IPS DF 4.7 (cell line): Measurements from ENCODE around the gene SYNPO.

Experiments
- DNase-seq: peaks from one replicate; pipeline ENCODE4 v3.0.0-alpha.2; 2013; ENCODE audit warnings: low spot score; ENCODE audit errors: extremely low read depth

SYNPO gene, protein sequence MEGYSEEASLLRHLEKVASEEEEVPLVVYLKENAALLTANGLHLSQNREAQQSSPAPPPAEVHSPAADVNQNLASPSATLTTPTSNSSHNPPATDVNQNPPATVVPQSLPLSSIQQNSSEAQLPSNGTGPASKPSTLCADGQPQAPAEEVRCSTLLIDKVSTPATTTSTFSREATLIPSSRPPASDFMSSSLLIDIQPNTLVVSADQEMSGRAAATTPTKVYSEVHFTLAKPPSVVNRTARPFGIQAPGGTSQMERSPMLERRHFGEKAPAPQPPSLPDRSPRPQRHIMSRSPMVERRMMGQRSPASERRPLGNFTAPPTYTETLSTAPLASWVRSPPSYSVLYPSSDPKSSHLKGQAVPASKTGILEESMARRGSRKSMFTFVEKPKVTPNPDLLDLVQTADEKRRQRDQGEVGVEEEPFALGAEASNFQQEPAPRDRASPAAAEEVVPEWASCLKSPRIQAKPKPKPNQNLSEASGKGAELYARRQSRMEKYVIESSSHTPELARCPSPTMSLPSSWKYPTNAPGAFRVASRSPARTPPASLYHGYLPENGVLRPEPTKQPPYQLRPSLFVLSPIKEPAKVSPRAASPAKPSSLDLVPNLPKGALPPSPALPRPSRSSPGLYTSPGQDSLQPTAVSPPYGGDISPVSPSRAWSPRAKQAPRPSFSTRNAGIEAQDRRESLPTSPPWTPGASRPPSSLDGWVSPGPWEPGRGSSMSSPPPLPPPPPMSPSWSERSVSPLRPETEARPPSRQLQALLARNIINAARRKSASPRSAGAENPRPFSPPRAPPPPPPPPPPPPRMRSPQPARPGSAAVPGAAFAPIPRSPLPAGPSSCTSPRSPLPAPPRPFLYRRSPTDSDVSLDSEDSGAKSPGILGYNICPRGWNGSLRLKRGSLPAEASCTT

DNA sequence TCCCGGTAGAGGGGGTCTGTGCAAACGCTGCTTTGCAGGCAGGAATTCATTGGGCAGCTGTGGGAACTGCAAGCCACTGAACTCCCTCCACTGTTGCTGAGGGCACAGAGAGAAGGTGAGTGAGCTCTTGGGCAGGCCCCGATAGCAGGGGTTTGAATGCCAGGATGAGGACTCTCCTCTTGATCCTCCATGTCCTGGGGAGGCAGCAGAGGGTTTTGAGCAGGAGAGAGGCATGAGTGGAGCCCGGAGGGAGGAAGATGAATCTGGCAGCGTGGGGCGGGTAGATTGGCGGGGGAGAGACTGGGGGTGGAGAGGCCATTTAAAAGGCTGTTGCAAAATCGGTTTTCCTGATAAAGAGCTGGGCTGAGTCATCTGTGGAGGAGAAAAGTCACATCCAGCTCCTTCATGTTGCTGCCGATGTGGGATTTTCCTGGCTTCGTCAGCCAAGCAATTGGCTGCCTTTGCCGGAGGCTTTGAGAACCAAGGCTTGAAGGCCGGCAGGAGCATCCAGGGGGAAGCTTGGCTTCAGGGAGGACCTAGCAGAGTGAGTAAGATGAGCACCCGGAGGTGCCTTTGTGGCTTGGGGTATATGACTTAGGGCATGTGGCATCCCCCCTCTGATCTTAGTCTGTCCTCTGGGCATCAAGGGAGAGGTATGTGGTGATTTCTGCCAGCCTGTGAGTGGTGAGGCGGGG lies at the start of gene SYNPO:
Gene SYNPO (plus strand): TSS at position 350 of the 695 bp plus-strand sequence. CDS start 7,616 bp downstream, outside the sequence.
- DNase-seq: no peak

DNA sequence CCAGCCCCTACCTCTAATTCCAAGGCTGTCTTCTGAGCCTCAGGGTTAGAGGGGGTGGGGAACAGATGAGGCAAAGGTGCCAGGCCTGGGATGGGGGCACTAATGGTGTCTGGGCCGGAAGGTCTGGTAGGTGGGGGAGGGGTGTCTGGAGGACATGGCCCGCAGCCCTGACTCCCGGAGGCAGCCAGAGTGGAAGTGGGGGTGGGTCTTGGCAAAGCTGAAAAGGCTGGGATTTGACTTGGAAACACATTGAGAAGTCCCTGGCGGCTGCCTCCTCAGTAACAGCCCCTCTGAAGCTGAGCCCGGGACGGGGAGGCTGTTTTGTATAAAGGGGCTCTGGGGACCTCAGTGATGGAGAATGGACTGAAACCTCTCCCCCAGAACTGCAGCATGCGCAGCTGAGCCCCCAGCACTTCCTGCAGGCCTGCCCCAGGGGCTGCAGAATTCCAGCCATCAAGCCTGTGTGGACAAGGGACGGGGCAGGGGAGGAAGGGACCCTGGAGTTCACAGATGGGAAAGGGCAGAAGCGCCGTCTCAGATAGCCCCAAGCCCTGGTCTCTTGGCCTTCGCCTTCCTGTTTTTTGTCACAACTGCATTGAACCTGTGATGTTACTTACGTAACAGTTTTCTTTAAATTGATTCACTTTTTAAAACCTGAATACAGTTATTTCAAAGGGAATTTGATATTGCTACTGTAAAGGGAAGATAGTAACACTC lies 49.3 kb upstream of the SYNPO start:
- no peak for DNase-seq

DNA sequence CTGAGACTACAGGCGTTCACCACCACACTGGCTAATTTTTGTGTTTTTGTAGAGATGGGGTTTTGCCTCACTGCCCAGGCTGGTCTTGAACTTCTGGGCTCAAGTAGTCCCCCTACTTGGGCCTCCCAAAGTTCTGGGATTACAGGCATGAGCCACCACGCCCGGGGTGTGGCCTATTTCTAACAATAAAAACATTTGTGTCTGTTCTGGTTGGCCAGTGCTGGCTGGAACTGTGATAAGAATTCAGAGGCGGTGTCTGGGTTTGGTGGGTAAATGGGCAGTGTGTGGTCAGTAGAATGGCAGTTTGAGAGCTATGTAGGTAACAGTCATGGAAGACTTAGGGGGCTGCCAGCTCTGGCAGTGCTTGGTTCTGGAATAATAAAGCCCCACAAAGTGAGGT lies 46.9 kb upstream of the SYNPO start:
- no peak for DNase-seq

GRCh38 chr5:150593996-150594395 lies 46.5 kb upstream of the SYNPO start:
- DNase-seq: no peak

DNA sequence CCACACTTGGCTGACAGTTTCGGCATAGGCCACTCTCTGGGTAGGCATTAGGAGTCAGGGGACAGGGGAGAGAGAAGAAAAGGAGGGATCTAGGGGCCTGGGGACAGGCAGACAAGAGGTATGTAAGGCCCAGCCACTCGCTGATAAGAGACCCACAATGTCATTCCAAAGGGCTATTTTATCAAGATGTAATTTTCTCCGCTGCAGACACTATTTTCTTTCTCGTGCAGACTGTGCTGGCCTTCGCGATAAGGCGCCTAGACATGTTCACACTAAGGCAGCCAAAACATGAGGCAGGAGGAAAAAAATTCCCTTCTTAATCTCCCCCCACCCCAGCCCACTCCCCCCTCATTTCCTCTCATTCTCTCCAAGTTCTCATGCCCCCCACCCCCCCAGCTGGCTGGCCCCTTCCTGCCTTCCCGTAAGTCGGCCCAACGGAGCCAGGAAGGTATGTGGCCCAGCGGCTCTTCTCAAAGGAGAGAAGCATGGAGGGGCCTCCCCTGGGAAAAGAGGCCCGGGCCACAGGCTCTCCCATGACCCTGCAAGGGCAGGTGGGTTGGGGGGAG lies 44.9 kb upstream of the SYNPO start:
- no peak for DNase-seq

GRCh38 chr5:150596313-150596712 lies 44.1 kb upstream of the SYNPO start:
- no peak for DNase-seq

DNA sequence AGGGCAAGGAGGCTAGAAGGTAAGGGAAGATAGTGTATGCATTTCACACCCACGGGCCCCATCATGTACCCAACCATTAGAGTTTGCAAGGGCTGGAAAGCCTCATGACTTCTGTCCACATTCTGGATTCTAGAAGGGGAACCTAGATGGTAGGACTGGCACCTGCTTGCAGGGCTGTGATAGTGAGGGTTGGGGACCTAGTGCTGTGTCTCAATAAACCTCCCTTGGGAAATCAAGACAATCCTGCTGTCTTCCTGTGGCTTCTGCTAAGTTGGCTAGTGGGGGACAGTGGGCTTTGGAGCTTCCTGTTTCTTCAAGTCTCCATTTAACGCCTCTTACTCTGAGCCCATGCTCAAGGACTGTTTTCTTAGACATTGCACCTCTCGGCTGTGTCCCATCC lies 43.6 kb upstream of the SYNPO start:
- no peak for DNase-seq

DNA sequence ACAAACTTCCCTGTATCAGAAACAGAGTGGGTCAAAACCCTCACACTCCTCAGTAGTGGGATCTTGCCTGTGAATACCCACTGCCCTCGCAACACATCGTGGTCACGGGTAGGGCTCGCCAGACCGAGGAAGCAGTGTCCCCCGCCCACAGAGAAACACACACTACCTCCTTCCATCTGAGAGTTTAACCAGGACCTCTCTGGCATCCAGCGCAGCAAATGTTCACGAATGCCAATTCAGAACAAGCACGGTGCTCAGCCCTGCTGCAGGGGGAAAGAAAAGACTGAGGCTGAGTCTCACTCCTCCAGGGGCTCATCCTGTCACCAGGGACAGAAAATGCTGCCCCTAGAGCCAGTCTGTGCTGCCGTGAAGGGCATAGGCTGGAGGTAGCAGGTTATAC lies 42.5 kb upstream of the SYNPO start:
- no peak for DNase-seq

DNA sequence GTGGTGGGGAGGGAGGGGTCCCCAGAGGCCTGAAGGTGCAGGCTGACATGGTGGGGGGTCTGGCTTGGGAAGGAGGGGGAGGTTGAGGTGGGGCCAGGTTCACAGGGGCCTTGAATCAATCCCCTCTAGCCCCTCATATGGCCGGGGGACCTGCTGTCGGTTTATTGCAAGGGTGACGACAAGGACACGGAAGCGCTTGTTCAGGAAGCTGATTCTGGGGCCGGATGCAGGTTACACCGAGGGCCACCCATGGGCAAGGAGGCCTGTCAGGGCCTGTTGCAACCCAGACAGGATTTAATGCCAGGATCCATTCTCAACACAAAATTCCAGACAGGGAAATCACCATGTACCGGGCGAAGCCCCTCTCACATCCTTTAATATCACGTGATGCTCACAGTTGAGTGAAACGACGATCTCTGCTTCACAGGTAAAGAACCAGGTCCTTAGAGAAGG lies 41.6 kb upstream of the SYNPO start:
- DNase-seq: no peak

DNA sequence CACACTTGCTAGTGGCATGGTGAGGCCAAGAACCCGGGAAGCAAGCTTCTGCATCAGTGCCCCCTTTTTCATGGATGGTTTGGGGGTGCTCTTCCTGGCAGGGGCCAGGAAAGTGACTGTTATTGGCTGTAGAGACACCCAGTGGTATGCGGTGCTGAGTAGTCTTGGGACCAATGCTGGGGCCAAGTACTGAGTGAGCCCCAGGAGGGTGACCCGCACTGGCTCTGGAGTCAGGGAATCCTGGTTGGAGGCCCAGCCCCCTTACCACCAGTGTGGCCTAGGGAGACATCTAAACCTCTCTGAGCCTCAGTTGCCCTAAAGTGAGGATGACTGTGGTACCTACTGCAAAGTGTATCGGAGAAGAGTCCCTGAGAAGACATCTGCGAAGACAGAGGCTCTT lies 41.2 kb upstream of the SYNPO start:
- no peak for DNase-seq

DNA sequence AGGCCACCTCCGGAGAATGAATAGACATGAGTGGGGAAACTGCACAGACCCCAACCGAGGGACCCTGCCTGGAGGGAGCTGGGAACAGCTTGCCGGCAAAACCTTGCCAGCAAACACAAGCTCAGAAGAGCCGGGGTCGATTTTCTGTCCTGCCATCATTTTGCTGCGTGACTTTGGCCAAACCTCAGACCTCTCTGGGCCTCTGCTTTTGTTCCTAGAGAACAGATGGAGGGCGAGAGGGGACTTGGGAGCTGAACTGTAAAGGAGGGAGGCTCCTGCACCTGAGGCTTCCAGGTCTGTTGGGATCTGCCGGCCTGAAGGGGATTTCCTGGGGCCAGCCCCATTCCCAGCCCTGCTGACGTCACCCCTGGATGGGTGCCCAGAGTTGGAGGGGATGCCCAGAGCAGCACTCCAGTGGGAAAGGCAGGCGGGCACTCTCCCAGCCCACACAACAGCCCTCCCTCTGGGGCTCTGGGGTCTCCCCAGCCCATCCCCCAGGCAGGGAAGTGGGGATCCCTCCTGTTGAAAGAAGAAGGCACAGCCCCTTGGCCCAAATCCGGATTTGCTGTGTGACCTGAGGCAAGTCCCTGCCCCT lies 40.4 kb upstream of the SYNPO start:
- no peak for DNase-seq

GRCh38 chr5:150600616-150601490 lies 39.6 kb upstream of the SYNPO start:
- DNase-seq: no peak

GRCh38 chr5:150601491-150602345 lies 38.7 kb upstream of the SYNPO start:
- DNase-seq: no peak

DNA sequence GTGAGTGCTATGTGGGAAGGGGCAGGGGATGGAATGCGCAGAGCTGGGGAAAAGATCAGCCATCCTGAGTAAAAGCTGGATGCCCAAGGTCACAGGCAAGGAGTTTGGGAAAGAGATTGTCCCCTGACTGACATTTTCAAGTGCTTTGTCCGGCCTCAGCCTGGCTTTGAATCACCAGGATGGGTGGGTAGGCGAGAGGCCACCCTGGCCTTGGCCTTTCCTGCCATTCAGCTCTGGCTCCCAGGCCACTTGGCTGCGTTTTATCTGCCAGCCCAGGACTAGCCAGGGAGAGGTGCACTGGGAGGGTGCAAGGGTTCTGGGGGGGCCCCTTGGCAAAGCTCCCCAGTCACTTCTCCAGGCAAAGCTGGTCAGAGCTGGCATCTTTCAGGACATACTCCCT lies 37.4 kb upstream of the SYNPO start:
- DNase-seq: no peak

GRCh38 chr5:150603491-150603890 lies 37.0 kb upstream of the SYNPO start:
- no peak for DNase-seq

GRCh38 chr5:150604010-150604409 lies 36.5 kb upstream of the SYNPO start:
- DNase-seq: no peak

DNA sequence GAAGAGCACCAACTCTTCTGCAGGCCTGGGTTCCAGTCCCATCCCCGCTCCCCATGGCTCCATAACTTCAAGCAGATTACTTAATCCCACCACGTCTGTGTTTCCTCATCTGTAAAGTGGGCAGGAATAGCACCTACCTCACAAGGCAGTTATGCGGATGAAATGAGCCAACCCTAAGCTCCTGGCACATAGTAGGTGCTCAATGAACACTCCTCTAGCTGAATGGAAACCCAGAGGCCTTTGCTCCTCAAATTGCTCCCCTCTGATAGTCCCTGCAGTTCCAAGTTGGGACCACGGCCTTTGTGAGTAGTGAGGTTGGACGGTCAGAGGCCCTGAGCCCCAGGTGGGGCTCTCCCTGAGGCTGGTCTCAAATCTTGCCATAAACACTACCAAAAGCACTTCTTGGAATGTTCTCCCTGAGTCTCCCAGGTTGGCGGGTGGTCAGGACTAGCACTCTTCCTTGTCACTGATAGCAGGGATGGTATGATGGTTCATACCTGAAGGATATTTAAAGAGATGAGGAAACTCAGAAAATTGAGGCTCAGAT lies 35.5 kb upstream of the SYNPO start:
- no peak for DNase-seq

DNA sequence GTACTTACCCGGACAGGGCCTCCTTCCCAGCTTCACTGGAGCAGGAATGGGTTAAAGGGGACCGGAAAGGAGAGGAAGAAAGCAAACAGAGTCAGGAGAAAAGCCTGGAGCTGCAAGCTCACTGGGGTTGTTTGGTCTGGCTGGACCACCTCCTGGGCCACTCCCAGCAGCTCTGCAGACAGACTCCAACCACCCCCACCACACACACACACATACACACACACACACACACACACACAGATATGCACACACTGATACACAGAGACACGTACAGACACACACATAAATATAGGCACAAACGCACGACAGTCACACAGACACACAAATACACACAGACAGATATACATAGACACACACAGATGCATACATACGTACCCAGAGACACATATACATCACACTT lies 34.9 kb upstream of the SYNPO start:
- DNase-seq: no peak
